Cerebellar cortex (tissue), 1 donor: Measurements from ENCODE around the gene METTL16.

ENCODE experiments used
- DNase-seq: peaks from one replicate; pipeline ENCODE4 v3.0.0-alpha.2; 2015; ENCODE audit warnings: low spot score

The METTL16 gene

DNA sequence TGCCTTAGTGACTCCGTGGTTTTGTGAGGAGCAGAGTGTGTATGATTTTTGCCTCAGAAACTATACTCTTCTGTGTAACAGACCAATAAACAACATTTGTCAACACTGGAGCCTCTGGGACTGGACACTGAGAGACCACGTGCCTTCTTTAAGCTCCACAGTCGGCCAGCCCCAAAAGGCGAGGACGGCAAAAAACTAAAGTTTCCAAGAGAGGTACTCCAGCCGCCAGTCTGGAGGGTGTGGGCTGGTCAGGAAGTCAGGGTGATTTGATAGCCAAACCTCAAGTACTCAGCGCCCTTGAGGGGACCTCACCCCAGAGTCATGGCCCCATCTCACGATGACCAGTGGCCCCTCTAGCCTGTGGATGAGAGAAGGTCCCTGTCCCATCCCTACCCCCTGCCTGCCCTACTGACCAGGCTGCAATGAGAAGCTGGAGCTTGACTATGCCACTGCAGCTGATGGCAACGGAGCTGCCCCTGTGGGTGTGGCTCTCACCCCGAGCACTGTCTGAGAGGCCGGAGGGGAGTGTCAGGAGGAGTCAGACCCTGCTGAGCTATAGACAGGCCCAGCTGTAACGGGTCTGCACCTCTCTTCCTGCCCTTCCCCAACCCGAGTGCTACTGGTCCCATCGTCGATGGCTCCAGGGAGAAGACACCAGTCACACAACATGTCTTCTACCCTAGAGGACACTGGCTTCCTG lies 130.6 kb downstream of the METTL16 start:
- no peak for DNase-seq

DNA sequence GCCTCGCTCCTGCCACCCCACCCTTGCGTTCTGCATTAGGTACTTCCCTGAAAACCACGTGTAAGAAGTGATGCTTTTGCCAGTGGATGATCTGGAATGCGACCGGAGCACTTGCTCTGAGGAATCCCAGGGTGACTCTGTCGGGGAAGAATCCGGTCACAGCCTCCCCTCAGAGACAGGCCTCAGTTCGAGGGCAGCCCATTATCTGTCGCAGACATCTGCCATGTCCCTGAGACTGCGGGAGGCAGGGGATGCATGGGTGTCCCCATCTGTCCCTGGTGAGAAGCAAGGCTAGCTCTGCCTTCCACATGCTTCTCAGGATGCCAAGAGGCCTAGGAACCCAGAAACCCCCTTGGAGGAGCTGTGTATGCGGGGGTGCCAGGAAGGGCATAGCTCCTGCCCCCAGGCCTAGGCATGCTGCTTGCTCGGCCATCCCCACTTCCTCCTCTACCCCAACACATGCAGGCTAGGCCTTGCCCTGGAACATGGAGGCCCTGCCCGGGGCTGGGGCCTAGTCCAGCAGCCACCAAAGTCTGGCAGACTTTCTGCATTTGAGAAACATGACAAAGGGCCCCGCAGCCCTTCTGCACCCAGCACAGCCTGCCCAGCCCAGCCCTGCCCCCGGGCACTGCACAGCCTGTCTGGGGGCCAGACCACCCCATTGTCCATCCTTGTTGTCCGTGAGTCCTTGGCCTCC lies 131.3 kb downstream of the METTL16 start:
- DNase-seq, result no peak

DNA sequence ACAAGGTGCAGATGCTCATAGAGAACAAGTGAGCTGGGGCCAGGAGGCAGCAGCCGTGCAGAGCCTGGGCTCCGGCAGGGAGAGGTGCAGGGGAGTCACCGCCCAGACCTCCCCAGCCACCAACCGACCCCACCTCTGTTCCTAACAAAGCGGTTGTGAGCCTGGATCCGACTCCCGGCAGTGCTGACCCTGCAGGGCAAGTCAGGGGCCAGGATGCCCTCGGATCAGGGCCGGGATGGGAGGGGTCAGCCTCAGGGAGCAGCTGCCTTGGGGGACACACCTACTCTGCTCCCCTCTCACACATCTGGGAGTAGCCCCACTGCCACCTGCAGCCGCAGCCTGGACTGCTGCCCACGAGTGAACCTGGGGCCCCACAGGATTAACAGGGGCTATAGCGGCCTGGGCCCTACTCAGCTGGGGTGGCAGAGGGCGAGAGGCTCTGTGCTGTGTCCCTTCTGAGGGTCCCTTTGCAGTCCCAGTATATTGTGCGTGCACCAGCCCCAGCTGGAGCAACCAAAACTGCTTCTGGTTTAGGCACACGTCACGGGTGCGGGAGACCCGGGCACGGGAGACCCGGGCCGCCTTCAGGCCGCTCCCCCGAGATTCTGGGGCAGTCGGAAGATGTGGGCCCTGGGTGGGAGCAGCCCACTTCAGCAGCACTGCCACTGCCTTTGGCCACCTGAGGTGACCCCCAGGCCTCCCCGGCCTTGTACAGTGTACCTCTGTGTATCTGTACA lies 132.0 kb downstream of the METTL16 start:
- no peak for DNase-seq

DNA sequence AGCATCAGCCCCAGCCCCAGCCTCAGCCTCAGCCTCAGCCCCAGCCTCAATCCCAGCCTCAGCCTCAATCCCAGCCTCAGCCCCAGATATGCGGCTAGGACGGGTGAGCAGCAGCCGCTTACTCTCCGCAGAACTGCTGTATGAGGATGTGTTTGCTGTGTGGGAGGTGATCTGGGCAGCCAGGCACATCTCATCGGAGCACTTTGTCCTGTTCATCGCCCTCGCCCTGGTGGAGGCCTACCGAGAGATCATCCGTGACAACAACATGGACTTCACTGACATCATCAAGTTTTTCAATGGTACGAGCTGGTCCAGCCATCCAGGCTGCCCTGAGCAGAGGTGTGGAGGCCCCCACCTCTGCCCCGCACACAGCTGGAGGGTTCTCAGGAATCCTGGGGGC lies 132.8 kb downstream of the METTL16 start:
- DNase-seq, result no peak

DNA sequence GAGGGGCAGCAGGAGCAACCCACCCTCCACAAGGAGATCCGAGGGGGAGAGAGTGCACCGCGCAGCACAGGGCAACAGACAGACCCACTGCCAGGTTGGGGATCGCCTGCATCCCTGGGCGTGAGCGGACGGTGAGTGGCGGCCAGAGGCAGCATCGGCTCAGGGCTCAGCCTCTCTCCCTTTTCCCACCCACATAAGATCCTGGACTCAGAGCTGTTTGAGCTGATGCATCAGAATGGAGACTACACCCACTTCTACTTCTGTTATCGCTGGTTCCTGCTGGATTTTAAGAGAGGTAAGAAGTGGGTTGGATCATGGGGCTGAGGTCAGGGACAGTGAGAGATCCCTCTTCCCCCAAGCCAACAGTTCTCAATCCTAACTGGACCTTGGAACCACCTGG lies 134.0 kb downstream of the METTL16 start:
- no peak for DNase-seq

DNA sequence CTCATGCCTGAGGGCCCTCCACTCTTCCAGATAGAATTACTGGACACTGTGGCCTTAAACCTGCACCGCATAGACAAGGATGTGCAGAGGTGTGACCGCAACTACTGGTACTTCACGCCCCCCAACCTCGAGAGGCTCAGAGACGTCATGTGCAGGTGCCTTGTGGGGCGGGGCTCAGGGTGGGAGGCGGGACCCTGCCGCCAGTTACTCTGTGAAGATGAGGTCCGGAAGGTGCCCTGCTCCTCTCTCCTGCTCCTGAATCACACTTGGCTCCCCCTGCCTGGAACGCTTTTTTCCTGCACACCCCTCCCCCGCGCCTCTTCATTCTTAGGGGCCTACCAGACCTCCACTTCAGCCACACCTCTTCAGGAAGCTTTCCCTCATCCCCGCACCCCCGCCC lies 135.6 kb downstream of the METTL16 start:
- no peak for DNase-seq

DNA sequence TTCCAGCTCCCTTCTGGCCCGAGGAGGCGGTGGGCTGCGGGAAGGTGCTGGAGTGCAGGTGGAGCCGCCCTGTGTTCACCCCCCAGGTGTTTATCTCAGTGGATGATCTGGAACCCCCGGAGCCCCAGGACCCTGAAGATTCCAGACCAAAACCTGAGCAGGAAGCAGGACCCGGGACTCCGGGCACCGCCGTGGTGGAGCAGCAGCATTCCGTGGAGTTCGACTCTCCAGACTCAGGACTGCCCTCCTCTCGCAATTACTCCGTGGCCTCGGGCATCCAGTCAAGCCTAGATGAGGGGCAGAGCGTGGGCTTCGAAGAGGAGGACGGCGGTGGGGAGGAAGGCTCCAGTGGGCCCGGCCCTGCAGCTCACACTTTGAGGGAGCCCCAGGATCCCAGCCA lies 136.3 kb downstream of the METTL16 start:
- no peak for DNase-seq

DNA sequence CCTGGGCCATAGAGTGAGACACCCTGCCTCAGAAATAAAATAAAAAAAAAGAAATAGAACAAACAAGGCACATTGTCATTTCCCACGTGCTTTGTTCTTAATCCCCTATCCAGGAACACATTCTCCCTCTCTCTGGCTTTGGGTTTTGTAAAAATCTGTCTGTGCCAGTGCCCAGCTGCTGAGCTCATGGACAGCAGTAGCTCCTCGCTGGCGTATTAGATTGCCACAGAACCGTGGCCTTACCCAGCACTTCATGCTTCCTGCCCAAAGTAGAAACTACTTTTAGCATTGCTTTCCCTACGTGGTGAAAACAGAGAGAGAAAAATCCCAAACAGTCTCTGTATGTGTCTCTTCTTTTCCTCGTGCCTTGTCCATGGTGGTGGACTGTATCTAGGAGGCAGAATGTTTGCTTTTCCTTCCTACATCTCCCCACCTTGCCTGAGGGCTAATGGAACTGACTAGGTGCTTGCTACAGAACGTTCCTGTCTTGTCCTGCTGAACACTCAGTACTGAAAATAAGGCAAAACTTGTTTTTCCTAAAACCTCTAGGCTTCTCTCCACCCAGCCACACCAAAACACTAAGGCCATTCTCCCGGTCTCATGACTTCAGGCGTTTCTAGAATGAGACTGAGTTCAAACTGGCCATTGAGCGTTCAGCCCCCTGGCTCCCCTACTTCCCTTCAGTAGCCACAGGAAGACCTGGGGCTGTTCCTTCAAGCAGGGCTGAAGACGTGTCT lies 137.0 kb downstream of the METTL16 start:
- no peak for DNase-seq

DNA sequence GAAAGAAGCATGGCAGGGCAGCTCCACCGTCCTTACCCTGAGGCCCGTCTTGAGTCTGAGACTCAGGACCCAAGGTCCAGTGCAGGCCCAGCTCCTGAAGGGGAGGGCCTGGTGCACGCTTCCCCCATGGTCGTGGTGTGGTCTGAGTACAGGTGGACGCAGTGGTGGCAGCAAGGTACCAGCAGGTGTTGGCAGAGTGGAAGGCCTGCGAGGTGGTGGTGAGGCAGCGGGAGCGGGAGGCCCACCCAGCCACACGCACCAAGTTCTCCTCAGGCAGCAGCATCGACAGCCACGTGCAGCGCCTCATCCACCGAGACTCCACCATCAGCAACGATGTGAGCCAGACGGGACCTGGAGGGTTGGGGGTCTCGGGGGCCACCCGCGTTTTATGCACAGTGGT lies 138.5 kb downstream of the METTL16 start:
- no peak for DNase-seq

DNA sequence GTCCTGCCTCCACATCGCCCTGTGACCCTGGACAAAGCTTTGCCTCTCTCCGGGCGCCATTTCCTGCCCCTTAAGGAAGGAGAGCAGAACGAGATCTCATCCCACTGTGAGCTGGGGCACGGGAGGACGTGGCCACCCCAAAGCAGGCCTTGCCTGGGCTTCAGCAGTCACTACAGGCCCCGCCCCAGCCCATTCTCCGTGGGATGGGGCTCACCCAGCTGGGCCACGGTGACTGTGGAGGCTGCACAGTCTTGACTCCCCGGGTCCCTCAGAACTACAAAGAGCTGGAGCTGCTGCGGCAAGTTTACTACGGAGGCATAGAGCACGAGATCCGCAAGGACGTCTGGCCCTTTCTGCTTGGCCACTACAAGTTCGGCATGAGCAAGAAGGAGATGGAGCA lies 139.0 kb downstream of the METTL16 start:
- no peak for DNase-seq

DNA sequence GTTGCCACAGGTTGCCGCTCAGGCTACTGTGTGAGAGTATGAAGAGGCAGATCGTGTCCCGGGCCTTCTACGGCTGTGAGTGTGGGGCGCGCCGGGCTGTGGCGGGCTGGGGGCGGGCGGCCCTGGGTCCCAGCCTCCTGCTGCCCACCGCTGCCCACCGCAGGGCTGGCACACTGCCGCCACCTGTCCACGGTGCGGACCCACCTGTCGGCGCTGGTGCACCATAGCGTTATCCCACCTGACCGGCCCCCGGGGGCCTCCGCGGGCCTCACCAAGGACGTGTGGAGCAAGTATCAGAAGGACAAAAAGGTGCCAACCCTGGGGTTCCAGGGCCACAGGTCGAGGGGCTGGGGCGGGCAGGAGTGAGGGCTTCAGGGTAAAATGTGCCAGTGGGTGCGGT lies 139.5 kb downstream of the METTL16 start:
- DNase-seq, result no peak

DNA sequence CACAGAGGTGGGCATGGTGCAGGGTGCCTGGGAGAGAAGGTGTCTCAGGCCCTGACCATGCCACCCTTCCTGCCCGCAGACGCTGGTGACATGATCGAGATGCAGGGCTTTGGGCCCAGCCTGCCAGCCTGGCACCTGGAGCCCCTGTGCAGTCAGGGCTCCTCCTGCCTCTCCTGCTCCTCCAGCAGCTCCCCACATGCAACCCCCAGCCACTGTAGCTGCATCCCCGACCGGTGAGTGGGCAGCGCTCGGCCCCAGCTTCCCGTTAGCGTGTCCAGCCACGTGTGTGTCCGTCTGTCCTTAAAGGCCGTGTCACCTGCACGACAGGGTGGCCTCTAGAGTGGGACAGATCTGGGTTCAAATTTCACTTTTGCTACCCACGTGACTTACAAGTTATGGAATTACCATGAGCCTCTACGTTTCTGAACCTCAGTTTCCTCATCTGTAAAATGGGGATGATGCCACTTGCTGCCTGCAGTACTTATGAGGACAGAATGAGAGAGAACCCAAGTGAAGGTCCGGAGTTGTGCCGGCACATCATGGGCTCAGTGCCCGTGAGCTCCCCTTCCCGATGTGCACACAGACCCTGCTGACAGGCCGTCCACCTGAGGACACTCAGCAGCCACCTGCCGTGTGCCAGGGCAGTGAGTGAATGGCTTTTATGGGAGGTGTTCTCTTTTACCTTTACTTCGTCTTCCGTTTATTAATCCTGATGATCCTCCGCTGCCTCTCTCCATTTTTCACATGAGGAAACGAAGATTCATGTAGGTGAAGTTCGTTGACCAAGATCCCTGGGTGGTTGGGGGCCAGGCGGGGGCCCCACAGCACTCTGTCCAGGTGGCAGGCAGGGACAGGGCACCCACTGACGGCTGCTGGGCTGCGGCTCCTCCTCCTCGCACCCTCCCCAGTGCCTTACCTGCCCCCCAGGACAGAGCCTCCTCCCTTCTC lies 140.2 kb downstream of the METTL16 start:
- no peak for DNase-seq

DNA sequence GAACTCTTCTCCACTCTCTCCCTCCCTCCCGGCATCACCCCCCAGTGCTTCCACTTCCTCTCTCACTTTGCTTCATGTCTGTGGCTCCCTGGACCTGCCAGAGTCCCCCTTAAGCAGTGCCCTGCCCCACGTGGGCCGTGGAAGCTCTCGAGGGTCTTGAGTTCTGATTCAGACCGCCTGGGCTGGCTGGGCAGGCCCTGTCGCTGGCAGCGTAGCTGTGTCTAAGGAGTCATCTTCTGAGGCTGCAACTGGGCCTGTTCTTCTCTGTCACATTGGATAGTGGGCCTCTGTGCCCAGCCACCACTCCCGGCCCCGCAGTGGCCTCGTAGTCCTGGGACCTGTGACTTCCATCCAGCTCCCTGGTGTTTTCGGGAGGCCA lies 141.5 kb downstream of the METTL16 start:
- no peak for DNase-seq

DNA sequence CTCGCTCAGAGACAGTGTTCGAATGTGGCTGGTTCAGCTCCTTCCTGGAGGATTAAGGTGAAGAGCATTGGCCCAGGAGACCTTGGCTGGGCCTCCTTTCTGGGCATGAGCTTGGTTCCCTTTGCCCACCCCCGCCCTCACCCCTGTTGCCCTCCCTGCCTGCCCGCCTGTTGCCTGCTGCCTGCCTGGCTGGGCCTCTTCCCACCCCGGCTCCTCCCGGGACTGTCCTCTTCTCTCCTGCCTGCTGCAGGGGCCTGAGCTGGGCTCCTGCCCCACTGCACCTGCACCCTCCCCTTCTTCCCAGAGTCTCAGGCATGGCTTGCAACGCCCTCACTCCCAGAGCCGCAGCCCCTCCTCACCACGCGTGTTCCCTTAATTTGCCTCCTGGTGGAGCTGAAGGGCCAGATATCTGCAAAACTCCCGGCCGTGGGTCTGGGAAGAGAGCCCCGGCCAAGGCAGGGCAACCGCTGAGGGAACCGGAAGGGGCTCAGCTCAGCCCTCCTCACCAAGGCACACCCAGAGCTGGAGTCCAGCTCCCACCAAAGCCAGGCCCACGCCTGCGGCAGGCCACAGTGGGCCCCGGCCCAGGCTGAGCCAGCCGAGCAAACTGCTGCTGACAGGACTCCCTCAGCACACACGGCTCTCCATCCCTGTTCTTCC lies 142.0 kb downstream of the METTL16 start:
- no peak for DNase-seq

DNA sequence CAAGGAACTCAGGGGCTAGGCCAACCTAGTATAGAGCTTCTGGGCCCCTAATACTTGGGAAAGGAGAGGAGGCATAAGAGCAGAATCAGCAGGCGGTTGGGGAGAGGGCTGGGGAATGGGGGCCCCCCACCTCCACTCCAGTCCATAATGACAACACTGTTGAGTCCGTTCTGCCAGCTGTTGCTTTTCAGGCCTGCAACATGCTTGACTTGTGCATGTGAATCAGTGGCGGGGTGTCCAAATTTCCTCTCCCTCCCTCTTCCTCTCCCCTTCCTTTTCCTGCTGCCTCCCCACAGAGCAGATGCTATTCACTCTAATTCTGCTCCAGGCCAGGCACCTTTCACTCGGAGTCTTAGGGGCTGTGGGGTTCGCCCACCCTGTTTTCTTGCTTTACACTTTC lies 142.6 kb downstream of the METTL16 start:
- no peak for DNase-seq

DNA sequence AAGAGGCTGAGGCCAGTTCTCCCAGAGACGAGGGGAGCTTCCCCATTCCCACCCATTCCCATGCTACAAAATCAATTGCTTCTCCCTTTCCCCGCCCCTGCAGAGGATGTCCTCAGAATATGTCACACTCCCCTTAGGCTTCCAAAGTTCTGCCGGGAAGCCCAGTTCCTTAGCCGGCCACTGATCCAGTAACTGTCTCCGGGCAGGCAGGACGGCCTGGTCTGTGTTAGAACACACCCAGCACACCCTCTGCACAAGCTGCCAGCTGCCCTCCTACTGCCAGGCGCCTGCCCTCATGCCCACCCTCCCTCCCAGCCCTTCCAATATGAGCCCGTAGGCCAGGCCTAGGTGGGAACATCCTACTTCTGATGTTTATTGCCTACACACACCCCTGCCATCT lies 143.3 kb downstream of the METTL16 start:
- DNase-seq, result no peak

DNA sequence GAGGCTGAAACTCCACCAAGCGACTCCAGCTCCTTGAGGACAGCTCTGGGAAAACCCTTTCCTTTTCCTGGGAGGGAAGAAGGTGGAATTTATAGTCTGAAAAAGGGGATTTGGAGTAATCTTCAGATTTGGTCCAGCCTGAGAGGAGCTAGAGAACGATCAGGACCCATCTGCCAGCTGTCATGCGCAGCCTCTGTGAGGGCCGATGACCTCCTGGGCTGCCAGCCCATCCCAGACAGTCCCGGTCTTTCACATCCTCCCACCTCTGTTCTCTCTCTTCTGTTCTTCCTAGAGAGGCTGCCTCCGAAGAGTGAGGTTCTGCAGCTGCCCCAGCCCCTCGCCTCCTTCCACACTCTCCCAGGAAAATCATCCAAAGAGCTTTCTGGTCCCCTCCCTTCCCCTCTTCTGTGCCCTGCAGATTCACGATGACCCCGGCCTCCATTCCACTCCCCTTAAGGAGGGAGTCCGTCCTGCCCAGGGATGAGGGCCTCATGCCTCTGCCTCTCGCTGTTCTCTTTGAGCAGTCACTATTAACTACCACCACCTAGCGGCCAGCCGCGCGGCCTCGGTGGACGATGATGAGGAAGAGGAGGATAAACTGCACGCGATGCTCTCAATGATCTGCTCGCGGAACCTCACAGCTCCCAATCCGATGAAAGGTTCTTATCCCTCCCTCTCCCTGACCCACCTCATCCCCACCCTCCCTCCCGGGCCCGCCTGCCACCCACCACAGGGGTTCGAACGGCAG lies 144.8 kb downstream of the METTL16 start:
- peak; percentile 41 for DNase-seq
